GM23338 (cell line): ENCODE results near the gene ERBB4. TPM values are rescaled to one million over a fixed set of nuclear protein-coding genes. Genes with fewer than 3 reads are reported as not detected.

Source experiments
- ATAC-seq: fragments of 200-7000 bp; cut with Tn5 transposase; 3 replicates; pipeline ENCODE4 v1.9.1; 2020
- DNase-seq: peaks from one replicate; pipeline ENCODE4 v3.0.0-alpha.2; 2015; ENCODE audit warnings: low spot score
- H2AFZ ChIP-seq: fragments of 200-600 bp; sonication (generic); 2 replicates; pipeline ENCODE4 v1.8.0; 2016; ENCODE audit warnings: antibody characterized with exemption, mild to moderate bottlenecking, moderate library complexity
- H3F3A ChIP-seq: fragments of 200-600 bp; sonication (generic); replicated peaks from 2 replicates; pipeline ENCODE4 v1.8.0; 2017; ENCODE audit warnings: antibody characterized with exemption, mixed run types, low read depth
- H3K27ac ChIP-seq: fragments of 200-600 bp; sonication (generic); 2 replicates; pipeline ENCODE4 v1.6.1; 2016; ENCODE audit warnings: low read depth
- H3K27me3 ChIP-seq: fragments of 200-600 bp; sonication (generic); 2 replicates; pipeline ENCODE4 v1.8.0; 2016; ENCODE audit warnings: mild to moderate bottlenecking, mixed run types, moderate library complexity; ENCODE audit not compliant: insufficient read depth
- H3K36me3 ChIP-seq: fragments of 200-600 bp; sonication (generic); 2 replicates; pipeline ENCODE4 v1.8.0; 2016; ENCODE audit warnings: mild to moderate bottlenecking; ENCODE audit not compliant: insufficient read depth
- H3K4me1 ChIP-seq: fragments of 200-600 bp; sonication (generic); 2 replicates; pipeline ENCODE4 v1.8.0; 2016; ENCODE audit warnings: mild to moderate bottlenecking, moderate library complexity; ENCODE audit not compliant: insufficient read depth
- H3K4me2 ChIP-seq: fragments of 200-600 bp; sonication (generic); 2 replicates; pipeline ENCODE4 v1.7.1; 2017; ENCODE audit warnings: mixed run types
- H3K4me3 ChIP-seq: fragments of 200-600 bp; sonication (generic); 2 replicates; pipeline ENCODE4 v1.6.1; 2016; ENCODE audit warnings: mixed run types
- H3K79me2 ChIP-seq: fragments of 200-600 bp; sonication (generic); replicated peaks from 2 replicates; pipeline ENCODE4 v1.8.0; 2017; ENCODE audit warnings: mild to moderate bottlenecking; ENCODE audit not compliant: insufficient read depth
- H3K9me2 ChIP-seq: fragments of 200-600 bp; sonication (generic); 2 replicates; pipeline ENCODE4 v1.8.0; 2017; ENCODE audit not compliant: insufficient read depth
- H4K20me1 ChIP-seq: fragments of 200-600 bp; sonication (generic); replicated peaks from 2 replicates; pipeline ENCODE4 v1.8.0; 2017; ENCODE audit warnings: mild to moderate bottlenecking; ENCODE audit not compliant: insufficient read depth
- H3K27ac Mint-ChIP-seq: 2 replicates; pipeline ENCODE4 v1.8.0; 2020; ENCODE audit warnings: inconsistent platforms, mild to moderate bottlenecking, moderate library complexity, mixed read lengths
- H3K27me3 Mint-ChIP-seq: 3 replicates; pipeline ENCODE4 v1.8.0; 2022; ENCODE audit warnings: low read depth, mild to moderate bottlenecking, moderate library complexity, mixed read lengths, inconsistent platforms; ENCODE audit not compliant: insufficient read depth, poor library complexity
- H3K36me3 Mint-ChIP-seq: 3 replicates; pipeline ENCODE4 v1.8.0; 2021; ENCODE audit warnings: low read depth, mild to moderate bottlenecking, inconsistent platforms, moderate library complexity, mixed read lengths
- H3K4me1 Mint-ChIP-seq: 3 replicates; pipeline ENCODE4 v1.8.0; 2020; ENCODE audit warnings: mild to moderate bottlenecking, inconsistent platforms, mixed read lengths
- H3K4me3 Mint-ChIP-seq: 3 replicates; pipeline ENCODE4 v1.8.0; 2021; ENCODE audit warnings: moderate library complexity, mild to moderate bottlenecking, inconsistent platforms, mixed read lengths
- H3K9me3 Mint-ChIP-seq: 3 replicates; pipeline ENCODE4 v1.8.0; 2020; ENCODE audit warnings: moderate library complexity, mild to moderate bottlenecking, inconsistent platforms, mixed read lengths
- CREB1 ChIP-seq: fragments of 250-450 bp; sonication (Bioruptor Pico); IDR thresholded peaks from 2 replicates; pipeline ENCODE4 v1.5.0; 2020; ENCODE audit warnings: low read depth, mild to moderate bottlenecking, moderate library complexity
- EZH2 ChIP-seq: fragments of 200-600 bp; sonication (generic); IDR thresholded peaks from one replicate; pipeline ENCODE4 v1.8.0; 2017; ENCODE audit warnings: antibody characterized with exemption, mild to moderate bottlenecking, low read depth; ENCODE audit not compliant: unreplicated experiment
- EZH2phosphoT487 ChIP-seq: fragments of 200-600 bp; sonication (generic); IDR thresholded peaks from one replicate; pipeline ENCODE4 v1.8.1; 2018; ENCODE audit warnings: antibody characterized with exemption; ENCODE audit not compliant: unreplicated experiment
- JUNB ChIP-seq: IDR thresholded peaks from one replicate; pipeline ENCODE4 v1.6.1; 2016; ENCODE audit warnings: antibody characterized with exemption; ENCODE audit not compliant: unreplicated experiment
- NANOG ChIP-seq: IDR thresholded peaks from 2 replicates; pipeline ENCODE4 v1.6.1; 2016; ENCODE audit warnings: antibody characterized with exemption, borderline replicate concordance
- POLR2AphosphoS5 ChIP-seq: IDR thresholded peaks from 2 replicates; pipeline ENCODE4 v1.6.1; 2016; ENCODE audit warnings: antibody characterized with exemption, low read depth
- STAT1 ChIP-seq: IDR thresholded peaks from one replicate; pipeline ENCODE4 v1.6.1; 2016; ENCODE audit warnings: antibody characterized with exemption; ENCODE audit not compliant: unreplicated experiment
- ZNF114 ChIP-seq: fragments of 250-450 bp; sonication (Bioruptor Pico); IDR thresholded peaks from 2 replicates; pipeline ENCODE4 v1.5.0; 2020; ENCODE audit warnings: mild to moderate bottlenecking, moderate library complexity
- ZNF331 ChIP-seq: fragments of 250-450 bp; sonication (Bioruptor Pico); IDR thresholded peaks from 2 replicates; pipeline ENCODE4 v1.5.0; 2020; ENCODE audit warnings: low read depth, mild to moderate bottlenecking, moderate library complexity
- polyA plus RNA-seq: library from polyadenylated mRNA; unstranded; fragments of >200 nt; fragmentation: Nextera tagmentation; extraction: Ambion mirVana; gene quantifications from 2 replicates; pipeline ENCODE4 v1.2.1, GENCODE V29; 2016
- total RNA-seq: library from RNA; depleted of rRNA; stranded (reverse); fragments of >200 nt; shearing (Covaris generic); gene quantifications from 2 replicates; pipeline ENCODE4 v1.2.3, GENCODE V29; 2014
- TF ChIP-seq, protein P1 (sequence below): IDR thresholded peaks from 2 replicates; pipeline ENCODE4 v1.6.1; 2016; ENCODE audit warnings: antibody characterized with exemption
- TF ChIP-seq, protein P2 (sequence below), 2 experiments: fragments of 200-600 bp in 1 of 2; sonication (generic) in 1 of 2; conservative IDR thresholded peaks; 2 replicates each; pipeline versions ENCODE4 v1.5.1 to v1.6.1; 2016 to 2017; ENCODE audit warnings: antibody characterized with exemption in 2 of 2, low read depth in 2 of 2, mild to moderate bottlenecking in 2 of 2, moderate library complexity in 1 of 2
- TF ChIP-seq, protein P3 (sequence below): fragments of 250-450 bp; sonication (Bioruptor Pico); IDR thresholded peaks from 2 replicates; pipeline ENCODE4 v1.5.0; 2020; ENCODE audit warnings: mild to moderate bottlenecking, moderate library complexity
- TF ChIP-seq, protein P4 (sequence below): IDR thresholded peaks from one replicate; pipeline ENCODE4 v1.6.1; 2018; ENCODE audit warnings: antibody characterized with exemption; ENCODE audit not compliant: unreplicated experiment

Gene ERBB4
- total and polyA plus RNA-seq, 2 experiments from 2014 or later = 0.73 to 1.1 TPM

DNA sequence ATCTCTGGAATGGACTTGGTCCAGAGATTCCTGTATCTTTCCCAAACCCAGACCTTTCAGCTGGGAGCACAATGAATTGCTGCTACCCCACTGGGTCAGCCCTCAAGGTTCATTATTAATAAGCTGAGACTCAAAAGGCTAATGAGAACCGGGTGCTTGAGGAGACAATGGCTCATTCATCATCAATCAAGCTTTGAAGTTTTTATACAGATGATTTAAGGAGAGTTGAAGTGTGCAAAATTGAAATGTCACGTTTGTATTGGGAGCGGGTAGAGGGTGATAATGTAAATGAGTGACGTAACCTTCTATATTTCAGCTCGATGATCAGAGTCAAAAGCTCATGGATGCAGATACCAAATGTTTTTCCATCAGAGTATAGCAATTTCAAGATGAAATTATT lies 744.9 kb downstream of the ERBB4 start:
- peaks cover under 1% of the 10 kb centered on the region; the same call in 2 of the 3 replicates for H3K4me1 Mint-ChIP-seq
- H3K4me3 ChIP-seq = no peak overlapping the region
- H3K4me2 ChIP-seq = no peak overlapping the region
- H3K36me3 ChIP-seq = no peaks in the 10 kb centered on the region
- no peaks in the 10 kb centered on the region for H3K4me1 ChIP-seq
- no peak overlapping the region for H3K4me3 Mint-ChIP-seq
- H3K79me2 ChIP-seq = no peaks in the 10 kb centered on the region
- H3K27me3 ChIP-seq = no peaks in the 10 kb centered on the region
- no peak for ATAC-seq
- no peaks in the 10 kb centered on the region for H3F3A ChIP-seq
- no peaks in the 10 kb centered on the region for H3K9me2 ChIP-seq
- H3K27me3 Mint-ChIP-seq = peaks cover 4% of the 10 kb centered on the region
- no peak for DNase-seq
- no peak overlapping the region for H3K27ac Mint-ChIP-seq
- no peaks in the 10 kb centered on the region for H4K20me1 ChIP-seq
- H3K27ac ChIP-seq = no peak overlapping the region
- H3K36me3 Mint-ChIP-seq = no peaks in the 10 kb centered on the region
- TF ChIP-seq JUNB (no peak), CREB1 (CRISPR knock-in tag) (no peak), ZNF114 (CRISPR knock-in tag) (no peak), NANOG (no peak), POLR2AphosphoS5 (no peak), ZNF331 (CRISPR knock-in tag) (no peak), EZH2 (no peak), EZH2phosphoT487 (no peak), STAT1 (no peak)
- TF ChIP-seq, protein P1, sequence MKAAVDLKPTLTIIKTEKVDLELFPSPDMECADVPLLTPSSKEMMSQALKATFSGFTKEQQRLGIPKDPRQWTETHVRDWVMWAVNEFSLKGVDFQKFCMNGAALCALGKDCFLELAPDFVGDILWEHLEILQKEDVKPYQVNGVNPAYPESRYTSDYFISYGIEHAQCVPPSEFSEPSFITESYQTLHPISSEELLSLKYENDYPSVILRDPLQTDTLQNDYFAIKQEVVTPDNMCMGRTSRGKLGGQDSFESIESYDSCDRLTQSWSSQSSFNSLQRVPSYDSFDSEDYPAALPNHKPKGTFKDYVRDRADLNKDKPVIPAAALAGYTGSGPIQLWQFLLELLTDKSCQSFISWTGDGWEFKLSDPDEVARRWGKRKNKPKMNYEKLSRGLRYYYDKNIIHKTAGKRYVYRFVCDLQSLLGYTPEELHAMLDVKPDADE = no peak
- TF ChIP-seq, protein P2, sequence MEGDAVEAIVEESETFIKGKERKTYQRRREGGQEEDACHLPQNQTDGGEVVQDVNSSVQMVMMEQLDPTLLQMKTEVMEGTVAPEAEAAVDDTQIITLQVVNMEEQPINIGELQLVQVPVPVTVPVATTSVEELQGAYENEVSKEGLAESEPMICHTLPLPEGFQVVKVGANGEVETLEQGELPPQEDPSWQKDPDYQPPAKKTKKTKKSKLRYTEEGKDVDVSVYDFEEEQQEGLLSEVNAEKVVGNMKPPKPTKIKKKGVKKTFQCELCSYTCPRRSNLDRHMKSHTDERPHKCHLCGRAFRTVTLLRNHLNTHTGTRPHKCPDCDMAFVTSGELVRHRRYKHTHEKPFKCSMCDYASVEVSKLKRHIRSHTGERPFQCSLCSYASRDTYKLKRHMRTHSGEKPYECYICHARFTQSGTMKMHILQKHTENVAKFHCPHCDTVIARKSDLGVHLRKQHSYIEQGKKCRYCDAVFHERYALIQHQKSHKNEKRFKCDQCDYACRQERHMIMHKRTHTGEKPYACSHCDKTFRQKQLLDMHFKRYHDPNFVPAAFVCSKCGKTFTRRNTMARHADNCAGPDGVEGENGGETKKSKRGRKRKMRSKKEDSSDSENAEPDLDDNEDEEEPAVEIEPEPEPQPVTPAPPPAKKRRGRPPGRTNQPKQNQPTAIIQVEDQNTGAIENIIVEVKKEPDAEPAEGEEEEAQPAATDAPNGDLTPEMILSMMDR (conservative IDR thresholded peaks at IDR 0.05; ENCODE audit: low read depth in 2 of 2) = no peak
- TF ChIP-seq, protein P3, sequence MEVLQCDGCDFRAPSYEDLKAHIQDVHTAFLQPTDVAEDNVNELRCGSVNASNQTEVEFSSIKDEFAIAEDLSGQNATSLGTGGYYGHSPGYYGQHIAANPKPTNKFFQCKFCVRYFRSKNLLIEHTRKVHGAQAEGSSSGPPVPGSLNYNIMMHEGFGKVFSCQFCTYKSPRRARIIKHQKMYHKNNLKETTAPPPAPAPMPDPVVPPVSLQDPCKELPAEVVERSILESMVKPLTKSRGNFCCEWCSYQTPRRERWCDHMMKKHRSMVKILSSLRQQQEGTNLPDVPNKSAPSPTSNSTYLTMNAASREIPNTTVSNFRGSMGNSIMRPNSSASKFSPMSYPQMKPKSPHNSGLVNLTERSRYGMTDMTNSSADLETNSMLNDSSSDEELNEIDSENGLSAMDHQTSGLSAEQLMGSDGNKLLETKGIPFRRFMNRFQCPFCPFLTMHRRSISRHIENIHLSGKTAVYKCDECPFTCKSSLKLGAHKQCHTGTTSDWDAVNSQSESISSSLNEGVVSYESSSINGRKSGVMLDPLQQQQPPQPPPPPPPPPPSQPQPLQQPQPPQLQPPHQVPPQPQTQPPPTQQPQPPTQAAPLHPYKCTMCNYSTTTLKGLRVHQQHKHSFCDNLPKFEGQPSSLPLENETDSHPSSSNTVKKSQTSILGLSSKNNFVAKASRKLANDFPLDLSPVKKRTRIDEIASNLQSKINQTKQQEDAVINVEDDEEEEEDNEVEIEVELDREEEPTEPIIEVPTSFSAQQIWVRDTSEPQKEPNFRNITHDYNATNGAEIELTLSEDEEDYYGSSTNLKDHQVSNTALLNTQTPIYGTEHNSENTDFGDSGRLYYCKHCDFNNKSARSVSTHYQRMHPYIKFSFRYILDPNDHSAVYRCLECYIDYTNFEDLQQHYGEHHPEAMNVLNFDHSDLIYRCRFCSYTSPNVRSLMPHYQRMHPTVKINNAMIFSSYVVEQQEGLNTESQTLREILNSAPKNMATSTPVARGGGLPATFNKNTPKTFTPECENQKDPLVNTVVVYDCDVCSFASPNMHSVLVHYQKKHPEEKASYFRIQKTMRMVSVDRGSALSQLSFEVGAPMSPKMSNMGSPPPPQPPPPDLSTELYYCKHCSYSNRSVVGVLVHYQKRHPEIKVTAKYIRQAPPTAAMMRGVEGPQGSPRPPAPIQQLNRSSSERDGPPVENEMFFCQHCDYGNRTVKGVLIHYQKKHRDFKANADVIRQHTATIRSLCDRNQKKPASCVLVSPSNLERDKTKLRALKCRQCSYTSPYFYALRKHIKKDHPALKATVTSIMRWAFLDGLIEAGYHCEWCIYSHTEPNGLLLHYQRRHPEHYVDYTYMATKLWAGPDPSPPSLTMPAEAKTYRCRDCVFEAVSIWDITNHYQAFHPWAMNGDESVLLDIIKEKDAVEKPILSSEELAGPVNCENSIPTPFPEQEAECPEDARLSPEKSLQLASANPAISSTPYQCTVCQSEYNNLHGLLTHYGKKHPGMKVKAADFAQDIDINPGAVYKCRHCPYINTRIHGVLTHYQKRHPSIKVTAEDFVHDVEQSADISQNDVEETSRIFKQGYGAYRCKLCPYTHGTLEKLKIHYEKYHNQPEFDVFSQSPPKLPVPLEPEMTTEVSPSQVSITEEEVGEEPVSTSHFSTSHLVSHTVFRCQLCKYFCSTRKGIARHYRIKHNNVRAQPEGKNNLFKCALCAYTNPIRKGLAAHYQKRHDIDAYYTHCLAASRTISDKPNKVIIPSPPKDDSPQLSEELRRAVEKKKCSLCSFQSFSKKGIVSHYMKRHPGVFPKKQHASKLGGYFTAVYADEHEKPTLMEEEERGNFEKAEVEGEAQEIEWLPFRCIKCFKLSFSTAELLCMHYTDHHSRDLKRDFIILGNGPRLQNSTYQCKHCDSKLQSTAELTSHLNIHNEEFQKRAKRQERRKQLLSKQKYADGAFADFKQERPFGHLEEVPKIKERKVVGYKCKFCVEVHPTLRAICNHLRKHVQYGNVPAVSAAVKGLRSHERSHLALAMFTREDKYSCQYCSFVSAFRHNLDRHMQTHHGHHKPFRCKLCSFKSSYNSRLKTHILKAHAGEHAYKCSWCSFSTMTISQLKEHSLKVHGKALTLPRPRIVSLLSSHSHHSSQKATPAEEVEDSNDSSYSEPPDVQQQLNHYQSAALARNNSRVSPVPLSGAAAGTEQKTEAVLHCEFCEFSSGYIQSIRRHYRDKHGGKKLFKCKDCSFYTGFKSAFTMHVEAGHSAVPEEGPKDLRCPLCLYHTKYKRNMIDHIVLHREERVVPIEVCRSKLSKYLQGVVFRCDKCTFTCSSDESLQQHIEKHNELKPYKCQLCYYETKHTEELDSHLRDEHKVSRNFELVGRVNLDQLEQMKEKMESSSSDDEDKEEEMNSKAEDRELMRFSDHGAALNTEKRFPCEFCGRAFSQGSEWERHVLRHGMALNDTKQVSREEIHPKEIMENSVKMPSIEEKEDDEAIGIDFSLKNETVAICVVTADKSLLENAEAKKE (CRISPR knock-in tag) = no peak
- TF ChIP-seq, protein P4, sequence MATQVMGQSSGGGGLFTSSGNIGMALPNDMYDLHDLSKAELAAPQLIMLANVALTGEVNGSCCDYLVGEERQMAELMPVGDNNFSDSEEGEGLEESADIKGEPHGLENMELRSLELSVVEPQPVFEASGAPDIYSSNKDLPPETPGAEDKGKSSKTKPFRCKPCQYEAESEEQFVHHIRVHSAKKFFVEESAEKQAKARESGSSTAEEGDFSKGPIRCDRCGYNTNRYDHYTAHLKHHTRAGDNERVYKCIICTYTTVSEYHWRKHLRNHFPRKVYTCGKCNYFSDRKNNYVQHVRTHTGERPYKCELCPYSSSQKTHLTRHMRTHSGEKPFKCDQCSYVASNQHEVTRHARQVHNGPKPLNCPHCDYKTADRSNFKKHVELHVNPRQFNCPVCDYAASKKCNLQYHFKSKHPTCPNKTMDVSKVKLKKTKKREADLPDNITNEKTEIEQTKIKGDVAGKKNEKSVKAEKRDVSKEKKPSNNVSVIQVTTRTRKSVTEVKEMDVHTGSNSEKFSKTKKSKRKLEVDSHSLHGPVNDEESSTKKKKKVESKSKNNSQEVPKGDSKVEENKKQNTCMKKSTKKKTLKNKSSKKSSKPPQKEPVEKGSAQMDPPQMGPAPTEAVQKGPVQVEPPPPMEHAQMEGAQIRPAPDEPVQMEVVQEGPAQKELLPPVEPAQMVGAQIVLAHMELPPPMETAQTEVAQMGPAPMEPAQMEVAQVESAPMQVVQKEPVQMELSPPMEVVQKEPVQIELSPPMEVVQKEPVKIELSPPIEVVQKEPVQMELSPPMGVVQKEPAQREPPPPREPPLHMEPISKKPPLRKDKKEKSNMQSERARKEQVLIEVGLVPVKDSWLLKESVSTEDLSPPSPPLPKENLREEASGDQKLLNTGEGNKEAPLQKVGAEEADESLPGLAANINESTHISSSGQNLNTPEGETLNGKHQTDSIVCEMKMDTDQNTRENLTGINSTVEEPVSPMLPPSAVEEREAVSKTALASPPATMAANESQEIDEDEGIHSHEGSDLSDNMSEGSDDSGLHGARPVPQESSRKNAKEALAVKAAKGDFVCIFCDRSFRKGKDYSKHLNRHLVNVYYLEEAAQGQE = no peak
- H2AFZ ChIP-seq = no peak overlapping the region
- H3K9me3 Mint-ChIP-seq = no peaks in the 10 kb centered on the region
